Activated CD4-positive, alpha-beta T cell treated with anti-CD3 and anti-CD28 coated beads for 36 hours (primary cell): ENCODE results near the gene HOXA6. TPM values are rescaled to one million over a fixed set of nuclear protein-coding genes. Genes with fewer than 3 reads are reported as not detected.
A peak's percentile ranks its signal among the peaks of the same experiment; 100 is the strongest.

Source experiments
- ATAC-seq: fragments of 200-7000 bp; cut with Tn5 transposase; one replicate; pipeline ENCODE4 v1.10.0; 2021; ENCODE audit warnings: mild to moderate bottlenecking, moderate library complexity
- CTCF ChIA-PET: fragments of 350-600 bp; sonication (Branson Sonifier 250); formaldehyde crosslinking; loops from one replicate; lab custom pipeline; 2021; ENCODE audit warnings: antibody characterized with exemption; lab: Charles Lee
- POLR2A ChIA-PET: fragments of 350-600 bp; sonication (Branson Sonifier 250); formaldehyde crosslinking; loops from one replicate; lab custom pipeline; 2021; ENCODE audit warnings: antibody characterized with exemption, inconsistent platforms; lab: Charles Lee
- DNase-seq: peaks from one replicate; pipeline ENCODE4 v3.0.0-alpha.2; 2020
- H3K27ac Mint-ChIP-seq: one replicate; pipeline ENCODE4 v1.8.0; 2021; ENCODE audit warnings: mixed read lengths
- H3K27me3 Mint-ChIP-seq: one replicate; pipeline ENCODE4 v1.8.0; 2021; ENCODE audit warnings: mixed read lengths
- H3K36me3 Mint-ChIP-seq: one replicate; pipeline ENCODE4 v1.8.0; 2021; ENCODE audit warnings: low read depth, mixed read lengths
- H3K4me1 Mint-ChIP-seq: one replicate; pipeline ENCODE4 v1.8.0; 2021; ENCODE audit warnings: mixed read lengths
- H3K4me3 Mint-ChIP-seq: one replicate; pipeline ENCODE4 v1.8.0; 2021; ENCODE audit warnings: mild to moderate bottlenecking, moderate library complexity, mixed read lengths
- H3K9me3 Mint-ChIP-seq: one replicate; pipeline ENCODE4 v1.8.0; 2021; ENCODE audit warnings: low read depth, mixed read lengths
- intact Hi-C, 2 experiments: fragments of 100-400 bp; cut with DNase I in 1 of 2; cut with micrococcal nuclease in 1 of 2; formaldehyde crosslinking; loops; one replicate each; pipeline versions ENCODE4 v1.14.2 to v1.15.1; 2022 to 2024; cut with DNase I, micrococcal nuclease
- total RNA-seq, 2 experiments: library from RNA; stranded (reverse); gene quantifications; one replicate each; pipeline ENCODE4 v1.2.3, GENCODE V29; 2021

HOXA6 gene
- total RNA-seq, result not detected

- Mint-ChIP-seq H3K27ac (no peak within 1 kb of the TSS), H3K4me1 (peaks cover 20% of the 10 kb centered on the region), H3K27me3 (peaks cover 61% of the 10 kb centered on the region), H3K36me3 (no peaks in the 10 kb centered on the region), H3K4me3 (no peak within 1 kb of the TSS), H3K9me3 (no peaks in the 10 kb centered on the region)
- ChIA-PET CTCF (interaction anchor here (1.1 to 2.0 kb wide), 3 partner anchors 14 to 48 kb away, joined by 3 to 8 read pairs (median 7); no protein-coding TSS in a partner anchor), POLR2A (no interaction called here)
- intact Hi-C loops, result loop anchor here in 1 of 2 experiments (2.0 kb wide), 1 partner anchor 19 kb away; no protein-coding TSS in a partner anchor
- DNase-seq (peak; percentile 29), ATAC-seq (no peak)
Measured at GRCh38 chr7:27147199-27148030, at the start of gene HOXA6. HOXA6 (minus strand) TSS chr7:27147774; CDS start chr7:27147749, 25 bp downstream.

- DNase-seq, result peak; percentile 92
- POLR2A ChIA-PET, result interaction anchor here (0.6 to 0.9 kb wide), 3 partner anchors 32 to 827 kb away, joined by 3 read pairs; no protein-coding TSS in a partner anchor
- no peak for ATAC-seq
Measured at GRCh38 chr7:27196287-27196767, 48.8 kb upstream of the HOXA6 start.

GRCh38 chr7:27194686-27195379 is 47.3 kb upstream of the HOXA6 start:
- no peak for ATAC-seq
- CTCF ChIA-PET, result interaction anchor here (0.5 to 3.0 kb wide), 16 partner anchors 8 to 900 kb away, joined by 3 to 22 read pairs (median 4); partner anchors contain the start of genes HOXA11, HOXA6 and HOXA7

More at GRCh38 chr7:27196287-27196767, 48.8 kb upstream of the HOXA6 start:
- CTCF ChIA-PET, result interaction anchor here (0.6 to 3.0 kb wide), 60 partner anchors 9 to 1345 kb away, joined by 3 to 22 read pairs (median 4); partner anchors contain the start of genes HOXA11 and HOXA6
- Mint-ChIP-seq H3K9me3 (no peaks in the 10 kb centered on the region), H3K4me3 (no peak overlapping the region), H3K36me3 (no peaks in the 10 kb centered on the region), H3K4me1 (peaks cover 24% of the 10 kb centered on the region), H3K27me3 (peaks cover 72% of the 10 kb centered on the region), H3K27ac (no peak overlapping the region)
- intact Hi-C loops, result loop anchor here (1.0 to 10.0 kb wide), 11 partner anchors 46 to 901 kb away; partner anchors contain the start of genes HIBADH (in 2 of the 2) and EVX1 (in 1 of the 2)

GRCh38 chr7:27194002-27194352 is 46.4 kb upstream of the HOXA6 start:
- ChIA-PET POLR2A (no interaction called here), CTCF (interaction anchor here (0.5 to 3.0 kb wide), 7 partner anchors 7 to 901 kb away, joined by 3 to 22 read pairs (median 3); partner anchors contain the start of gene HOXA11)
- Mint-ChIP-seq H3K27ac (no peak overlapping the region), H3K9me3 (no peaks in the 10 kb centered on the region), H3K4me3 (no peak overlapping the region), H3K27me3 (peaks cover 80% of the 10 kb centered on the region), H3K4me1 (peaks cover 12% of the 10 kb centered on the region), H3K36me3 (no peaks in the 10 kb centered on the region)
- intact Hi-C loops, result loop anchor here in 1 of 2 experiments (10.0 kb wide), 1 partner anchor 471 kb away; the partner anchor contains the start of gene HIBADH
- no peak for DNase-seq
- no peak for ATAC-seq

More at GRCh38 chr7:27194686-27195379, 47.3 kb upstream of the HOXA6 start:
- POLR2A ChIA-PET, result no interaction called here
- intact Hi-C loops, result loop anchor here (5.0 to 10.0 kb wide), 7 partner anchors 47 to 902 kb away; partner anchors contain the start of genes HIBADH (in 2 of the 2) and EVX1 (in 1 of the 2)
- H3K27me3 Mint-ChIP-seq, result peaks cover 75% of the 10 kb centered on the region
- H3K4me3 Mint-ChIP-seq, result no peak overlapping the region
- no peaks in the 10 kb centered on the region for H3K9me3 Mint-ChIP-seq
- no peak overlapping the region for H3K27ac Mint-ChIP-seq
- no peak for DNase-seq
- H3K4me1 Mint-ChIP-seq, result peaks cover 12% of the 10 kb centered on the region
- H3K36me3 Mint-ChIP-seq, result no peaks in the 10 kb centered on the region

- ChIA-PET CTCF (interaction anchor here (0.7 to 3.0 kb wide), 4 partner anchors 7 to 727 kb away, joined by 3 to 22 read pairs (median 5); partner anchors contain the start of gene HOXA11), POLR2A (no interaction called here)
- H3K36me3 Mint-ChIP-seq, result no peaks in the 10 kb centered on the region
- intact Hi-C loops, result loop anchor here in 1 of 2 experiments (10.0 kb wide), 1 partner anchor 471 kb away; the partner anchor contains the start of gene HIBADH
- no peaks in the 10 kb centered on the region for H3K9me3 Mint-ChIP-seq
- H3K4me3 Mint-ChIP-seq, result no peak overlapping the region
- no peak overlapping the region for H3K27ac Mint-ChIP-seq
- DNase-seq, result no peak
- ATAC-seq, result no peak
- peaks cover 79% of the 10 kb centered on the region for H3K27me3 Mint-ChIP-seq
- H3K4me1 Mint-ChIP-seq, result peaks cover 15% of the 10 kb centered on the region
Measured at GRCh38 chr7:27193335-27194001, 45.9 kb upstream of the HOXA6 start.

- intact Hi-C loops, result loop anchor here in 1 of 2 experiments (10.0 kb wide), 1 partner anchor 472 kb away; the partner anchor contains the start of gene HIBADH
- Mint-ChIP-seq H3K27me3 (peaks cover 79% of the 10 kb centered on the region), H3K36me3 (no peaks in the 10 kb centered on the region), H3K4me1 (peaks cover 22% of the 10 kb centered on the region), H3K4me3 (peak overlapping the region; percentile 45), H3K27ac (no peak overlapping the region), H3K9me3 (no peaks in the 10 kb centered on the region)
- ChIA-PET CTCF (interaction anchor here (0.7 to 1.9 kb wide), 4 partner anchors 14 to 115 kb away, joined by 3 to 7 read pairs (median 4); partner anchors contain the start of gene EVX1), POLR2A (no interaction called here)
- no peak for DNase-seq
- peak; percentile 48 for ATAC-seq
Measured at GRCh38 chr7:27192546-27193334, 45.2 kb upstream of the HOXA6 start.

GRCh38 chr7:27191833-27192545 is 44.4 kb upstream of the HOXA6 start:
- intact Hi-C loops, result loop anchor here in 1 of 2 experiments (10.0 kb wide), 1 partner anchor 473 kb away; the partner anchor contains the start of gene HIBADH
- Mint-ChIP-seq H3K27me3 (peaks cover 78% of the 10 kb centered on the region), H3K4me3 (peak overlapping the region; percentile 33), H3K36me3 (no peaks in the 10 kb centered on the region), H3K9me3 (no peaks in the 10 kb centered on the region), H3K4me1 (peaks cover 27% of the 10 kb centered on the region), H3K27ac (no peak overlapping the region)
- ATAC-seq (no peak), DNase-seq (no peak)
- ChIA-PET POLR2A (no interaction called here), CTCF (interaction anchor here (0.7 to 1.9 kb wide), 5 partner anchors 11 to 114 kb away, joined by 3 to 7 read pairs (median 3); partner anchors contain the start of gene EVX1)

- peaks cover 29% of the 10 kb centered on the region for H3K4me1 Mint-ChIP-seq
- no peak overlapping the region for H3K27ac Mint-ChIP-seq
- intact Hi-C loops, result loop anchor here in 1 of 2 experiments (10.0 kb wide), 1 partner anchor 474 kb away; the partner anchor contains the start of gene HIBADH
- ATAC-seq (no peak), DNase-seq (no peak)
- ChIA-PET POLR2A (no interaction called here), CTCF (interaction anchor here (1.0 to 1.9 kb wide), 5 partner anchors 7 to 386 kb away, joined by 3 to 7 read pairs (median 4); partner anchors contain the start of gene EVX1)
- no peak overlapping the region for H3K4me3 Mint-ChIP-seq
- H3K9me3 Mint-ChIP-seq, result no peaks in the 10 kb centered on the region
- H3K27me3 Mint-ChIP-seq, result peaks cover 81% of the 10 kb centered on the region
- H3K36me3 Mint-ChIP-seq, result no peaks in the 10 kb centered on the region
Measured at GRCh38 chr7:27191161-27191731, 43.7 kb upstream of the HOXA6 start.
